ENCODE data around the gene TEX10. TPM values are rescaled to one million over a fixed set of nuclear protein-coding genes. Genes with fewer than 3 reads are reported as not detected.
A peak's percentile ranks its signal among the peaks of the same experiment; 100 is the strongest.

The TEX10 gene
- polyA plus RNA-seq, 1 of the 3 experiments (the other 2 are of a cell fraction): 12.7 TPM

- TF ChIP-seq EZH2phosphoT487 (IDR thresholded peaks at IDR 0.05; ENCODE audit: borderline replicate concordance, low read depth): no peak
- TF ChIP-seq FOSL2 (IDR thresholded peaks at IDR 0.05; ENCODE audit: borderline replicate concordance, low read depth): no peak
- TF ChIP-seq RCOR1 (IDR thresholded peaks at IDR 0.05; ENCODE audit: low read length): no peak
- TF ChIP-seq POLR2AphosphoS5 (IDR thresholded peaks at IDR 0.05; ENCODE audit: low read depth, low read length): no peak
- TF ChIP-seq USF2 (IDR thresholded peaks at IDR 0.05; ENCODE audit: borderline replicate concordance, low read depth, low read length): no peak
- no peak for TF ChIP-seq RAD21 (IDR thresholded peaks at IDR 0.05; ENCODE audit: low read length)
Measured at GRCh38 chr9:100284247-100284646, 68.5 kb downstream of the TEX10 start (continued).

- H3K9me2 ChIP-seq: no peaks in the 10 kb centered on the region
- 98% methylated on average over 4 of the region's 4 CpGs for WGBS (ENCODE audit: low lambda C conversion rate)
- POLR2A ChIA-PET: no interaction called here
- H3K27me3 ChIP-seq (ENCODE audit: insufficient read depth): no peaks in the 10 kb centered on the region
- no peaks in the 10 kb centered on the region for H3K9me3 ChIP-seq
- no peak for DNase-seq
- no peak overlapping the region for H3K9ac ChIP-seq
- TF ChIP-seq NFIC (IDR thresholded peaks at IDR 0.05; ENCODE audit: borderline replicate concordance) (no peak), REST (IDR thresholded peaks at IDR 0.05; ENCODE audit: low read depth, low read length) (no peak), MEF2A (IDR thresholded peaks at IDR 0.05; ENCODE audit: borderline replicate concordance, low read depth) (no peak), TCF12 (IDR thresholded peaks at IDR 0.05) (no peak), USF2 (IDR thresholded peaks at IDR 0.05; ENCODE audit: borderline replicate concordance, low read depth, low read length) (no peak), GATA2 (CRISPR knock-in tag; IDR thresholded peaks at IDR 0.05) (no peak)
- TF ChIP-seq, protein P1, sequence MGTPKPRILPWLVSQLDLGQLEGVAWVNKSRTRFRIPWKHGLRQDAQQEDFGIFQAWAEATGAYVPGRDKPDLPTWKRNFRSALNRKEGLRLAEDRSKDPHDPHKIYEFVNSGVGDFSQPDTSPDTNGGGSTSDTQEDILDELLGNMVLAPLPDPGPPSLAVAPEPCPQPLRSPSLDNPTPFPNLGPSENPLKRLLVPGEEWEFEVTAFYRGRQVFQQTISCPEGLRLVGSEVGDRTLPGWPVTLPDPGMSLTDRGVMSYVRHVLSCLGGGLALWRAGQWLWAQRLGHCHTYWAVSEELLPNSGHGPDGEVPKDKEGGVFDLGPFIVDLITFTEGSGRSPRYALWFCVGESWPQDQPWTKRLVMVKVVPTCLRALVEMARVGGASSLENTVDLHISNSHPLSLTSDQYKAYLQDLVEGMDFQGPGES (IDR thresholded peaks at IDR 0.05; ENCODE audit: low read depth, low read length): no peak
- TF ChIP-seq, protein P2, sequence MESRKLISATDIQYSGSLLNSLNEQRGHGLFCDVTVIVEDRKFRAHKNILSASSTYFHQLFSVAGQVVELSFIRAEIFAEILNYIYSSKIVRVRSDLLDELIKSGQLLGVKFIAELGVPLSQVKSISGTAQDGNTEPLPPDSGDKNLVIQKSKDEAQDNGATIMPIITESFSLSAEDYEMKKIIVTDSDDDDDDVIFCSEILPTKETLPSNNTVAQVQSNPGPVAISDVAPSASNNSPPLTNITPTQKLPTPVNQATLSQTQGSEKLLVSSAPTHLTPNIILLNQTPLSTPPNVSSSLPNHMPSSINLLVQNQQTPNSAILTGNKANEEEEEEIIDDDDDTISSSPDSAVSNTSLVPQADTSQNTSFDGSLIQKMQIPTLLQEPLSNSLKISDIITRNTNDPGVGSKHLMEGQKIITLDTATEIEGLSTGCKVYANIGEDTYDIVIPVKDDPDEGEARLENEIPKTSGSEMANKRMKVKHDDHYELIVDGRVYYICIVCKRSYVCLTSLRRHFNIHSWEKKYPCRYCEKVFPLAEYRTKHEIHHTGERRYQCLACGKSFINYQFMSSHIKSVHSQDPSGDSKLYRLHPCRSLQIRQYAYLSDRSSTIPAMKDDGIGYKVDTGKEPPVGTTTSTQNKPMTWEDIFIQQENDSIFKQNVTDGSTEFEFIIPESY (IDR thresholded peaks at IDR 0.05; ENCODE audit: borderline replicate concordance, low read depth): no peak
- no peak overlapping the region for H3K4me2 ChIP-seq
- no peaks in the 10 kb centered on the region for H4K20me1 ChIP-seq (ENCODE audit: insufficient read depth)
- CTCF ChIA-PET: interaction anchor here (0.7 kb wide), 1 partner anchor 43 kb away, joined by 3 read pairs; no protein-coding TSS in a partner anchor
- H3K79me2 ChIP-seq (ENCODE audit: insufficient read depth): no peaks in the 10 kb centered on the region; the same call in 1 of the 2 replicates
- H3F3A ChIP-seq (replicated peaks; ENCODE audit: insufficient read depth): peaks cover 5% of the 10 kb centered on the region
- peaks cover 52 to 58% of the 10 kb centered on the region in 2 experiments for H3K36me3 ChIP-seq (replicated peaks in 1 of 2; ENCODE audit: control insufficient read depth in 1 of 2, insufficient read depth in 2 of 2, low read length in 1 of 2)
- H3K4me1 ChIP-seq (ENCODE audit: control insufficient read depth in 1 of 2, insufficient read depth in 2 of 2, low read depth in 1 of 2, low read length in 1 of 2): peaks cover 0 to 13% of the 10 kb centered on the region in 2 experiments; a peak in 1 of 4 replicates
- H3K4me3 ChIP-seq (ENCODE audit: low read depth in 2 of 2, low read length in 1 of 2): no peak overlapping the region
- H3K27ac ChIP-seq (ENCODE audit: low read depth in 2 of 2, low read length in 1 of 2): peak overlapping the region in 1 of 2 experiments; percentile 78; a peak in 2 of 4 replicates
- no peak overlapping the region for H2AFZ ChIP-seq (ENCODE audit: low read depth)
Measured at GRCh38 chr9:100282388-100282719, 70.4 kb downstream of the TEX10 start.
